IMR-90 (cell line): ENCODE measurements around the gene SPATC1L. TPM values are rescaled to one million over a fixed set of nuclear protein-coding genes. Genes with fewer than 3 reads are reported as not detected.

ENCODE experiments used
- ATAC-seq: fragments of 200-7000 bp; cut with Tn5 transposase; 2 replicates; pipeline ENCODE4 v1.9.1; 2020; ENCODE audit warnings: low read depth, mild to moderate bottlenecking, moderate library complexity
- BruUV-seq: library from RNA; stranded (reverse); fragments of 400-500 nt; replicated peaks from 2 replicates; lab custom pipeline; 2021; lab: Mats Ljungman, UMichigan
- CTCF ChIA-PET: fragments of 300-600 bp; formaldehyde crosslinking; extraction: SDS; loops from one replicate; lab custom pipeline; 2021; ENCODE audit warnings: antibody characterized with exemption; lab: Yijun Ruan, JAX
- POLR2A ChIA-PET: fragments of 300-600 bp; sonication (Branson Sonifier 250); formaldehyde crosslinking; loops from one replicate; lab custom pipeline; 2022; ENCODE audit warnings: antibody characterized with exemption; ENCODE audit not compliant: unreplicated experiment; lab: Charles Lee
- DNase-seq: peaks from one replicate; pipeline ENCODE4 v3.0.0; 2013
- H2AFZ ChIP-seq: replicated peaks from 2 replicates; pipeline ENCODE3; 2013; ENCODE audit warnings: low read length, mild to moderate bottlenecking; ENCODE audit not compliant: poor library complexity
- H2AK5ac ChIP-seq: 2 replicates; pipeline ENCODE4 v1.6.1; 2013; ENCODE audit warnings: low read depth, low read length, inconsistent platforms
- H2AK9ac ChIP-seq: replicated peaks from 2 replicates; pipeline ENCODE3; 2013; ENCODE audit warnings: mild to moderate bottlenecking, low read depth, low read length, moderate library complexity; ENCODE audit not compliant: poor library complexity
- H2BK120ac ChIP-seq: 2 replicates; pipeline ENCODE4 v1.6.1; 2013; ENCODE audit warnings: low read depth, low read length, inconsistent platforms
- H2BK15ac ChIP-seq: 3 replicates; pipeline ENCODE4 v1.6.1; 2013; ENCODE audit warnings: low read depth, low read length, inconsistent platforms
- H2BK20ac ChIP-seq: 2 replicates; pipeline ENCODE4 v1.6.1; 2013; ENCODE audit warnings: low read depth, mild to moderate bottlenecking, inconsistent platforms, low read length, moderate library complexity
- H2BK5ac ChIP-seq: 2 replicates; pipeline ENCODE4 v1.6.1; 2013; ENCODE audit warnings: mild to moderate bottlenecking, low read depth, low read length, inconsistent platforms; ENCODE audit not compliant: poor library complexity, severe bottlenecking
- H3K14ac ChIP-seq: replicated peaks from 2 replicates; pipeline ENCODE4 v1.6.1; 2013; ENCODE audit warnings: low read depth, low read length, inconsistent platforms
- H3K18ac ChIP-seq: 2 replicates; pipeline ENCODE4 v1.6.1; 2013; ENCODE audit warnings: low read depth, low read length, control low read depth
- H3K23ac ChIP-seq: 2 replicates; pipeline ENCODE4 v1.6.1; 2013; ENCODE audit warnings: low read depth, low read length, inconsistent platforms
- H3K27ac ChIP-seq: 2 replicates; pipeline ENCODE4 v1.5.1; 2013; ENCODE audit warnings: mild to moderate bottlenecking, control low read depth, low read length; ENCODE audit not compliant: insufficient read depth
- H3K27me3 ChIP-seq: 2 replicates; pipeline ENCODE4 v1.6.1; 2013; ENCODE audit warnings: low read length; ENCODE audit not compliant: control insufficient read depth, insufficient read depth
- H3K36me3 ChIP-seq: 2 replicates; pipeline ENCODE4 v1.6.1; 2013; ENCODE audit warnings: low read length, mixed read lengths; ENCODE audit not compliant: control insufficient read depth, insufficient read depth
- H3K4ac ChIP-seq: 2 replicates; pipeline ENCODE4 v1.6.1; 2013; ENCODE audit warnings: low read depth, low read length, inconsistent platforms
- H3K4me1 ChIP-seq: 2 replicates; pipeline ENCODE4 v1.6.1; 2013; ENCODE audit warnings: low read length, mixed read lengths; ENCODE audit not compliant: control insufficient read depth, insufficient read depth
- H3K4me2 ChIP-seq: 2 replicates; pipeline ENCODE4 v1.6.1; 2013; ENCODE audit warnings: low read depth, mild to moderate bottlenecking, control low read depth, low read length, moderate library complexity
- H3K4me3 ChIP-seq: 2 replicates; pipeline ENCODE4 v1.5.1; 2013; ENCODE audit warnings: low read depth, mild to moderate bottlenecking, control low read depth, low read length, moderate library complexity; ENCODE audit not compliant: insufficient read depth
- H3K56ac ChIP-seq: 2 replicates; pipeline ENCODE4 v1.6.1; 2013; ENCODE audit warnings: low read length, inconsistent platforms; ENCODE audit not compliant: insufficient read depth; ENCODE audit errors: extremely low read depth
- H3K79me1 ChIP-seq, 2 experiments: 2 replicates each; pipeline ENCODE4 v1.6.1; 2013; ENCODE audit warnings: low read length in 2 of 2, inconsistent platforms in 1 of 2, low read depth in 1 of 2
- H3K9ac ChIP-seq: 2 replicates; pipeline ENCODE4 v1.6.1; 2013; ENCODE audit warnings: low read depth, low read length, control low read depth
- H3K9me1 ChIP-seq: 2 replicates; pipeline ENCODE4 v1.6.1; 2013; ENCODE audit warnings: low read length, inconsistent platforms; ENCODE audit not compliant: insufficient read depth
- H3K9me3 ChIP-seq: 2 replicates; pipeline ENCODE4 v1.6.1; 2013; ENCODE audit warnings: low read length; ENCODE audit not compliant: control insufficient read depth, insufficient read depth
- H4K20me1 ChIP-seq: 2 replicates; pipeline ENCODE4 v1.6.1; 2013; ENCODE audit warnings: low read length, inconsistent platforms; ENCODE audit not compliant: insufficient read depth
- H4K5ac ChIP-seq: 2 replicates; pipeline ENCODE4 v1.6.1; 2013; ENCODE audit warnings: mild to moderate bottlenecking, low read depth, low read length, control low read depth
- H4K8ac ChIP-seq, 2 experiments: 2 replicates each; pipeline ENCODE4 v1.6.1; 2013; ENCODE audit warnings: low read depth in 2 of 2, low read length in 2 of 2, control low read depth in 1 of 2, inconsistent platforms in 1 of 2
- H4K91ac ChIP-seq: 2 replicates; pipeline ENCODE4 v1.6.1; 2013; ENCODE audit warnings: low read depth, low read length, inconsistent platforms; ENCODE audit not compliant: insufficient read depth
- MAFK ChIP-seq: IDR thresholded peaks from 2 replicates; pipeline ENCODE4 v1.6.1; 2012; ENCODE audit warnings: low read depth, low read length, improper control_type of control experiment
- RAD21 ChIP-seq: IDR thresholded peaks from 2 replicates; pipeline ENCODE4 v1.6.1; 2012; ENCODE audit warnings: low read length, improper control_type of control experiment
- WGBS, 2 experiments: methylation state at CpG; one replicate each; pipeline versions ENCODE4 v1.1.5 to v1.1.7; 2013; ENCODE audit warnings: missing lambda C conversion rate in 2 of 2; ENCODE audit not compliant: insufficient read length in 1 of 2; ENCODE audit errors: extremely low coverage in 2 of 2; 5-methylcytosine and 5-hydroxymethylcytosine counted together
- dilution Hi-C: fragments of 300-500 bp; cut with HindIII; formaldehyde crosslinking; loops from one replicate; pipeline ENCODE4 v1.14.3; 2018; ENCODE audit warnings: low sequenced_read_pairs; ENCODE audit not compliant: unreplicated experiment
- in situ Hi-C: fragments of 300-500 bp; cut with MboI; formaldehyde crosslinking; loops from 3 replicates; pipeline ENCODE4 v1.14.3; 2019; ENCODE audit warnings: low sequenced_read_pairs, inconsistent platforms, mixed read lengths
- intact Hi-C: fragments of 100-400 bp; cut with micrococcal nuclease; formaldehyde crosslinking; loops from 2 replicates; pipeline ENCODE4 v1.10.0; 2022
- polyA plus RNA-seq, 3 experiments: library from polyadenylated mRNA; depleted of rRNA; stranded (reverse); fragments of >200 nt; gene quantifications; 2 replicates each; pipeline ENCODE4 v1.2.3, GENCODE V29; 2012; ENCODE audit warnings: low replicate concordance in 1 of 3
- total RNA-seq: library from RNA; depleted of rRNA; stranded (reverse); fragments of >200 nt; gene quantifications from 2 replicates; pipeline ENCODE4 v1.2.3, GENCODE V29; 2012

The SPATC1L gene
- total and polyA plus RNA-seq, 2 of the 4 experiments (the other 2 are of a cell fraction): 3.8 to 17.2 TPM

DNA sequence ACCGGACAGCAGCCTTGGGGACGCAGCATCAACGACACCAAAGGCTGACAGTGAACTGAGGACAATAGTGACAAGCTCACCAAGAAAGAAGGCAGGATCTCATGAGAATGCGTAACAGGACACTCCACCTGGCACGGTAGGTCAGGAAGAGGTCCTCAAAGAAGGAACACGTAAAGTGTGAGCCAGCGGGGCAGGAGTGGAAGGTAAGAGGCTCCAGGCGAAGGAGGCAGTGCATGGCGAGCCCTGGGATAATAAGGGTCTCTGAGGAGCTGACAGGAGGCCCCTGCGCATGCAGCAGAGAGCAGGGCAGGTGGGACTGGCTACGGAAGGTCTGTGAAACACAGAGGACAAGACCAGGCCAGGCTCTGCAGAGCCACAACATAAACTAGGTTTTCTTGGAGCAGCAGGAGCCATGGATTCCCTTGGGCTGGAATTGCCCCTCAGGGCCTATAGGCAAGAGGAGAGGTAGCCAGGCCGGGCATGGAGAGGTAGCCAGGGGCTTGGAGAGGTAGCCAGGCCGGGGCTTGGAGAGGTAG is 36.1 kb upstream of the SPATC1L start:
- Histone ChIP-seq H3K14ac (no peak overlapping the region), H3K9me3 (no peaks in the 10 kb centered on the region), H3K4me3 (no peak overlapping the region), H3K9ac (no peak overlapping the region), H3K27me3 (no peaks in the 10 kb centered on the region), H2AFZ (no peak overlapping the region), H2BK15ac (no peak overlapping the region), H3K4ac (no peak overlapping the region), H3K4me1 (no peaks in the 10 kb centered on the region), H3K56ac (no peak overlapping the region), H3K18ac (no peak overlapping the region), H4K5ac (no peak overlapping the region), H3K4me2 (no peak overlapping the region), H4K91ac (no peak overlapping the region), H2BK20ac (no peak overlapping the region), H2AK5ac (no peak overlapping the region), H4K8ac (no peak overlapping the region), H2AK9ac (no peak overlapping the region), H3K79me1 (peaks cover 8 to 45% of the 10 kb centered on the region in 2 experiments; a peak in 3 of 4 replicates), H3K27ac (no peak overlapping the region), H3K9me1 (no peaks in the 10 kb centered on the region), H3K23ac (no peak overlapping the region), H2BK120ac (no peak overlapping the region), H3K36me3 (peaks cover 32% of the 10 kb centered on the region), H4K20me1 (peaks cover 15% of the 10 kb centered on the region), H2BK5ac (no peak overlapping the region)
- no peak for DNase-seq
- dilution Hi-C loops: no loop called here
- TF ChIP-seq RAD21: no peak
- TF ChIP-seq MAFK: no peak
- 96% methylated on average over 9 of the region's 13 CpGs; no CpG with 5 or more reads in 1 of the 2 experiments for WGBS, 2 experiments
- POLR2A ChIA-PET: no interaction called here
- intact Hi-C loops: no loop called here
- in situ Hi-C loops: no loop called here
- no TSS peak for BruUV-seq
- ATAC-seq: no peak
- CTCF ChIA-PET: no interaction called here
